Parathyroid adenoma (tissue), 2 donors: ENCODE results near the gene ALDH1L1.

Experiments
- H2AFZ ChIP-seq: fragments of 300-600 bp; sonication (generic); one replicate; pipeline ENCODE4 v1.7.0; 2017; ENCODE audit warnings: antibody characterized with exemption, mild to moderate bottlenecking
- H3K27ac ChIP-seq: fragments of 300-600 bp; sonication (generic); one replicate; pipeline ENCODE4 v1.7.0; 2017
- H3K27me3 ChIP-seq: fragments of 300-600 bp; sonication (generic); one replicate; pipeline ENCODE4 v1.7.0; 2017; ENCODE audit warnings: low read length; ENCODE audit not compliant: control insufficient read depth, insufficient read depth
- H3K36me3 ChIP-seq: fragments of 300-600 bp; sonication (generic); one replicate; pipeline ENCODE4 v1.7.0; 2017; ENCODE audit warnings: low read length; ENCODE audit not compliant: control insufficient read depth, insufficient read depth
- H3K4me1 ChIP-seq: fragments of 300-600 bp; sonication (generic); one replicate; pipeline ENCODE4 v1.7.0; 2017; ENCODE audit warnings: control low read depth
- H3K4me2 ChIP-seq: fragments of 300-600 bp; sonication (generic); one replicate; pipeline ENCODE4 v1.7.0; 2017; ENCODE audit warnings: low read length
- H3K4me3 ChIP-seq: fragments of 300-600 bp; sonication (generic); one replicate; pipeline ENCODE4 v1.7.0; 2017; ENCODE audit warnings: low read depth, low read length
- H3K79me2 ChIP-seq: fragments of 300-600 bp; sonication (generic); one replicate; pipeline ENCODE4 v1.7.0; 2017; ENCODE audit warnings: control low read depth
- H3K9ac ChIP-seq: fragments of 300-600 bp; sonication (generic); one replicate; pipeline ENCODE4 v1.7.0; 2017; ENCODE audit warnings: mild to moderate bottlenecking
- H3K9me3 ChIP-seq: fragments of 300-600 bp; sonication (generic); one replicate; pipeline ENCODE4 v1.7.0; 2017; ENCODE audit warnings: low read length; ENCODE audit not compliant: control insufficient read depth
- CTCF ChIP-seq: fragments of 300-600 bp; sonication (generic); IDR thresholded peaks from one replicate; pipeline ENCODE4 v1.7.0; 2017; ENCODE audit warnings: antibody characterized with exemption, mild to moderate bottlenecking
- donor health status: primary hyperparathyroidism.

ALDH1L1 gene

GRCh38 chr3:126125341-126125740 lies 55.0 kb downstream of the ALDH1L1 start:
- H3K4me1 ChIP-seq, result no peaks in the 10 kb centered on the region
- no peaks in the 10 kb centered on the region for H3K79me2 ChIP-seq
- no peak overlapping the region for H3K4me3 ChIP-seq
- H3K27ac ChIP-seq, result no peak overlapping the region
- no peaks in the 10 kb centered on the region for H3K27me3 ChIP-seq
- no peaks in the 10 kb centered on the region for H3K9me3 ChIP-seq
- H3K9ac ChIP-seq, result no peak overlapping the region
- H3K36me3 ChIP-seq, result no peaks in the 10 kb centered on the region
- no peak for TF ChIP-seq CTCF
- H3K4me2 ChIP-seq, result no peak overlapping the region
- no peak overlapping the region for H2AFZ ChIP-seq

GRCh38 chr3:126124896-126125295 lies 55.5 kb downstream of the ALDH1L1 start:
- Histone ChIP-seq H2AFZ (no peak overlapping the region), H3K9me3 (no peaks in the 10 kb centered on the region), H3K27me3 (no peaks in the 10 kb centered on the region), H3K4me2 (no peak overlapping the region), H3K79me2 (no peaks in the 10 kb centered on the region), H3K36me3 (no peaks in the 10 kb centered on the region), H3K4me3 (no peak overlapping the region), H3K9ac (no peak overlapping the region), H3K4me1 (no peaks in the 10 kb centered on the region), H3K27ac (no peak overlapping the region)
- no peak for TF ChIP-seq CTCF

GRCh38 chr3:126124148-126124868 lies 56.1 kb downstream of the ALDH1L1 start:
- no peak overlapping the region for H3K27ac ChIP-seq
- no peaks in the 10 kb centered on the region for H3K4me1 ChIP-seq
- no peak overlapping the region for H3K4me2 ChIP-seq
- no peaks in the 10 kb centered on the region for H3K79me2 ChIP-seq
- no peaks in the 10 kb centered on the region for H3K36me3 ChIP-seq
- no peak overlapping the region for H3K4me3 ChIP-seq
- H2AFZ ChIP-seq, result no peak overlapping the region
- H3K27me3 ChIP-seq, result no peaks in the 10 kb centered on the region
- no peaks in the 10 kb centered on the region for H3K9me3 ChIP-seq
- TF ChIP-seq CTCF, result no peak
- no peak overlapping the region for H3K9ac ChIP-seq

- Histone ChIP-seq H3K27me3 (no peaks in the 10 kb centered on the region), H2AFZ (no peak overlapping the region), H3K36me3 (no peaks in the 10 kb centered on the region), H3K9ac (no peak overlapping the region), H3K9me3 (no peaks in the 10 kb centered on the region), H3K4me3 (no peak overlapping the region), H3K4me2 (no peak overlapping the region), H3K4me1 (no peaks in the 10 kb centered on the region), H3K27ac (no peak overlapping the region), H3K79me2 (no peaks in the 10 kb centered on the region)
- TF ChIP-seq CTCF, result no peak
Measured at GRCh38 chr3:126121632-126122031, 58.8 kb downstream of the ALDH1L1 start.

GRCh38 chr3:126121074-126121473 lies 59.3 kb downstream of the ALDH1L1 start:
- H3K9me3 ChIP-seq, result no peaks in the 10 kb centered on the region
- no peaks in the 10 kb centered on the region for H3K79me2 ChIP-seq
- no peaks in the 10 kb centered on the region for H3K27me3 ChIP-seq
- no peak overlapping the region for H3K4me2 ChIP-seq
- H3K27ac ChIP-seq, result no peak overlapping the region
- H3K9ac ChIP-seq, result no peak overlapping the region
- TF ChIP-seq CTCF, result no peak
- no peaks in the 10 kb centered on the region for H3K4me1 ChIP-seq
- no peak overlapping the region for H3K4me3 ChIP-seq
- H2AFZ ChIP-seq, result no peak overlapping the region
- no peaks in the 10 kb centered on the region for H3K36me3 ChIP-seq
